GM18502 (cell line): ENCODE measurements around the gene CACNA1D.
A peak's percentile ranks its signal among the peaks of the same experiment; 100 is the strongest.

ENCODE experiments used
- ATAC-seq: cut with Tn5 transposase; IDR thresholded peaks from one replicate; pipeline ENCODE4 v1.9.1; 2021; ENCODE audit warnings: mild to moderate bottlenecking; ENCODE audit not compliant: unreplicated experiment, poor library complexity

Gene CACNA1D

GRCh38 chr3:53795789-53796560 lies 301.6 kb downstream of the CACNA1D start:
- ATAC-seq = no peak

GRCh38 chr3:53798144-53798543 lies 303.7 kb downstream of the CACNA1D start:
- ATAC-seq = no peak

GRCh38 chr3:53799338-53799865 lies 305.0 kb downstream of the CACNA1D start:
- ATAC-seq = no peak

- ATAC-seq = no peak
Measured at GRCh38 chr3:53800041-53800906, 305.9 kb downstream of the CACNA1D start.

GRCh38 chr3:53801319-53801718 lies 306.9 kb downstream of the CACNA1D start:
- ATAC-seq = no peak

- no peak for ATAC-seq
Measured at GRCh38 chr3:53802256-53802880, 308.0 kb downstream of the CACNA1D start.

- no peak for ATAC-seq
Measured at GRCh38 chr3:53803124-53803815, 308.9 kb downstream of the CACNA1D start.

GRCh38 chr3:53803816-53804695 lies 309.6 kb downstream of the CACNA1D start:
- ATAC-seq = no peak

- peak; percentile 84 for ATAC-seq
Measured at GRCh38 chr3:53804697-53805462, 310.5 kb downstream of the CACNA1D start.

- ATAC-seq = no peak
Measured at GRCh38 chr3:53805463-53806159, 311.2 kb downstream of the CACNA1D start.

- no peak for ATAC-seq
Measured at GRCh38 chr3:53806182-53807116, 312.0 kb downstream of the CACNA1D start.

- ATAC-seq = no peak
Measured at GRCh38 chr3:53807117-53807810, 312.9 kb downstream of the CACNA1D start.

GRCh38 chr3:53808496-53808895 lies 314.1 kb downstream of the CACNA1D start:
- ATAC-seq = no peak

GRCh38 chr3:53809267-53809666 lies 314.9 kb downstream of the CACNA1D start:
- ATAC-seq = no peak

GRCh38 chr3:53809764-53810400 lies 315.5 kb downstream of the CACNA1D start:
- no peak for ATAC-seq
